Type B pancreatic cell (in vitro differentiated cells): Measurements from ENCODE around the gene ZNF555. TPM values are rescaled to one million over a fixed set of nuclear protein-coding genes. Genes with fewer than 3 reads are reported as not detected.

ENCODE experiments used
- DNase-seq: peaks from one replicate; pipeline ENCODE4 v3.0.0; 2021; ENCODE audit warnings: mixed read lengths; ENCODE audit not compliant: unreplicated experiment; ENCODE audit errors: extremely low spot score
- H3K27ac Mint-ChIP-seq: 2 replicates; pipeline ENCODE4 v1.8.0; 2021; ENCODE audit warnings: mild to moderate bottlenecking, mixed read lengths
- H3K27me3 Mint-ChIP-seq: 2 replicates; pipeline ENCODE4 v1.8.0; 2021; ENCODE audit warnings: mixed read lengths
- H3K36me3 Mint-ChIP-seq: 2 replicates; pipeline ENCODE4 v1.8.0; 2021; ENCODE audit warnings: mixed read lengths
- H3K4me1 Mint-ChIP-seq: one replicate; pipeline ENCODE4 v1.8.0; 2021; ENCODE audit warnings: mixed read lengths; ENCODE audit not compliant: unreplicated experiment
- H3K4me3 Mint-ChIP-seq: 2 replicates; pipeline ENCODE4 v1.8.0; 2021; ENCODE audit warnings: mild to moderate bottlenecking, mixed read lengths
- H3K9me3 Mint-ChIP-seq: 2 replicates; pipeline ENCODE4 v1.8.0; 2021; ENCODE audit warnings: mixed read lengths
- CTCF ChIP-seq: fragments of 200-600 bp; sonication (generic); conservative IDR thresholded peaks from 2 replicates; pipeline ENCODE4 v1.5.0; 2021; ENCODE audit warnings: antibody characterized with exemption, mild to moderate bottlenecking
- total RNA-seq: library from RNA; stranded (reverse); gene quantifications from 2 replicates; pipeline ENCODE4 v1.2.1, GENCODE V29; 2021; ENCODE audit warnings: low replicate concordance

Gene ZNF555
- total RNA-seq, 1 donor from 2014 or later = 9.7 TPM

- H3K4me3 Mint-ChIP-seq = no peak overlapping the region
- H3K36me3 Mint-ChIP-seq = peaks cover 3% of the 10 kb centered on the region
Observed at GRCh38 chr19:2795827-2796658, 45.2 kb upstream of the ZNF555 start.

GRCh38 chr19:2796659-2797266 lies 44.5 kb upstream of the ZNF555 start:
- Mint-ChIP-seq H3K9me3 (no peaks in the 10 kb centered on the region), H3K36me3 (peaks cover 3% of the 10 kb centered on the region), H3K27ac (no peak overlapping the region), H3K27me3 (no peaks in the 10 kb centered on the region), H3K4me1 (no peaks in the 10 kb centered on the region), H3K4me3 (no peak overlapping the region)
- no peak for TF ChIP-seq CTCF
- DNase-seq = no peak

More at GRCh38 chr19:2795827-2796658, 45.2 kb upstream of the ZNF555 start:
- H3K9me3 Mint-ChIP-seq = no peaks in the 10 kb centered on the region
- no peak for TF ChIP-seq CTCF
- DNase-seq = no peak
- H3K4me1 Mint-ChIP-seq = no peaks in the 10 kb centered on the region
- H3K27me3 Mint-ChIP-seq = no peaks in the 10 kb centered on the region
- no peak overlapping the region for H3K27ac Mint-ChIP-seq

GRCh38 chr19:2797280-2797679 lies 44.0 kb upstream of the ZNF555 start:
- H3K4me3 Mint-ChIP-seq = no peak overlapping the region
- no peaks in the 10 kb centered on the region for H3K9me3 Mint-ChIP-seq
- H3K27me3 Mint-ChIP-seq = no peaks in the 10 kb centered on the region
- H3K27ac Mint-ChIP-seq = no peak overlapping the region
- TF ChIP-seq CTCF = no peak
- peaks cover 3% of the 10 kb centered on the region for H3K36me3 Mint-ChIP-seq
- no peaks in the 10 kb centered on the region for H3K4me1 Mint-ChIP-seq
- no peak for DNase-seq

- no peak for TF ChIP-seq CTCF
Observed at GRCh38 chr19:2798158-2798685, 43.1 kb upstream of the ZNF555 start.

GRCh38 chr19:2798733-2799132 lies 42.5 kb upstream of the ZNF555 start:
- Mint-ChIP-seq H3K4me1 (no peaks in the 10 kb centered on the region), H3K36me3 (peaks cover 9% of the 10 kb centered on the region), H3K4me3 (no peak overlapping the region), H3K9me3 (no peaks in the 10 kb centered on the region), H3K27me3 (no peaks in the 10 kb centered on the region), H3K27ac (no peak overlapping the region)
- DNase-seq = no peak
- TF ChIP-seq CTCF = no peak

More at GRCh38 chr19:2798158-2798685, 43.1 kb upstream of the ZNF555 start:
- DNase-seq = no peak
- H3K9me3 Mint-ChIP-seq = no peaks in the 10 kb centered on the region
- no peak overlapping the region for H3K27ac Mint-ChIP-seq
- peaks cover 9% of the 10 kb centered on the region for H3K36me3 Mint-ChIP-seq
- H3K4me3 Mint-ChIP-seq = no peak overlapping the region
- H3K4me1 Mint-ChIP-seq = no peaks in the 10 kb centered on the region
- no peaks in the 10 kb centered on the region for H3K27me3 Mint-ChIP-seq
